CD4-positive, CD25-positive, alpha-beta regulatory T cell (primary cell): ENCODE measurements around the gene METTL6. TPM values are rescaled to one million over a fixed set of nuclear protein-coding genes. Genes with fewer than 3 reads are reported as not detected.
"Not testable (repeated sequence)": the region's sequence is repeated elsewhere in the genome, so short reads cannot be mapped to it uniquely, and the experiment has no call there.

Experiments used
- ATAC-seq, 2 donors: fragments of 150-1000 bp; cut with Tn5 transposase; one replicate each; pipeline ENCODE4 v1.10.0; 2021; ENCODE audit warnings: low read depth in 2 of 2, moderate number of reproducible peaks in 2 of 2, moderate library complexity in 1 of 2
- DNase-seq, 3 donors: peaks; one replicate each; pipeline versions ENCODE4 v3.0.0 to v3.0.0-alpha.2; 2012 to 2022; ENCODE audit warnings: mixed read lengths in 1 of 3
- H3K27ac ChIP-seq: one replicate; pipeline ENCODE4 v1.7.0; 2013; ENCODE audit warnings: mild to moderate bottlenecking, low read length; ENCODE audit not compliant: insufficient read depth, poor library complexity, severe bottlenecking
- H3K27me3 ChIP-seq: one replicate; pipeline ENCODE4 v1.7.0; 2013; ENCODE audit warnings: low read length; ENCODE audit not compliant: control insufficient read depth, insufficient read depth
- H3K36me3 ChIP-seq: one replicate; pipeline ENCODE4 v1.7.0; 2013; ENCODE audit warnings: mild to moderate bottlenecking, low read length, moderate library complexity; ENCODE audit not compliant: control insufficient read depth, insufficient read depth
- H3K4me1 ChIP-seq: 2 replicates; pipeline ENCODE4 v1.7.0; 2013; ENCODE audit warnings: mild to moderate bottlenecking, low read length; ENCODE audit not compliant: insufficient read depth, control insufficient read depth, poor library complexity, severe bottlenecking
- H3K4me3 ChIP-seq: one replicate; pipeline ENCODE4 v1.7.0; 2013; ENCODE audit warnings: low read depth, mild to moderate bottlenecking, low read length, moderate library complexity
- H3K9me3 ChIP-seq, 2 experiments: 1 replicate in 1 of 2; 2 replicates in 1 of 2; pipeline ENCODE4 v1.7.0; 2013; ENCODE audit warnings: low read length in 2 of 2, mild to moderate bottlenecking in 1 of 2, moderate library complexity in 1 of 2; ENCODE audit not compliant: control insufficient read depth in 2 of 2
- H3K27ac Mint-ChIP-seq, 3 donors: one replicate each; pipeline ENCODE4 v1.8.0; 2020 to 2022; ENCODE audit warnings: mild to moderate bottlenecking in 3 of 3, mixed read lengths in 3 of 3, moderate library complexity in 2 of 3
- H3K27me3 Mint-ChIP-seq: one replicate; pipeline ENCODE4 v1.8.0; 2022; ENCODE audit warnings: mild to moderate bottlenecking, mixed read lengths
- H3K36me3 Mint-ChIP-seq: one replicate; pipeline ENCODE4 v1.8.0; 2020; ENCODE audit warnings: mixed read lengths
- H3K4me1 Mint-ChIP-seq, 4 donors: one replicate each; pipeline ENCODE4 v1.8.0; 2020 to 2022; ENCODE audit warnings: mixed read lengths in 4 of 4, mild to moderate bottlenecking in 1 of 4
- H3K4me3 Mint-ChIP-seq, 4 donors: one replicate each; pipeline ENCODE4 v1.8.0; 2020 to 2022; ENCODE audit warnings: mild to moderate bottlenecking in 4 of 4, mixed read lengths in 4 of 4, moderate library complexity in 3 of 4
- H3K9me3 Mint-ChIP-seq, 7 donors: one replicate each; pipeline ENCODE4 v1.8.0; 2020 to 2022; ENCODE audit warnings: mixed read lengths in 7 of 7, mild to moderate bottlenecking in 3 of 7, moderate library complexity in 2 of 7
- polyA plus RNA-seq, 4 donors: library from polyadenylated mRNA; unstranded; fragments of 300-500 nt; fragmentation: Illumina TruSeq; gene quantifications; one replicate each; pipeline ENCODE4 v1.2.3, GENCODE V29; 2021
- total RNA-seq: library from RNA; stranded (reverse); gene quantifications from one replicate; pipeline ENCODE4 v1.2.3, GENCODE V29; 2022

METTL6 gene
- total and polyA plus RNA-seq, 5 donors from 2014 or later: 9.4 to 18.0 (median 16.1) TPM

DNA sequence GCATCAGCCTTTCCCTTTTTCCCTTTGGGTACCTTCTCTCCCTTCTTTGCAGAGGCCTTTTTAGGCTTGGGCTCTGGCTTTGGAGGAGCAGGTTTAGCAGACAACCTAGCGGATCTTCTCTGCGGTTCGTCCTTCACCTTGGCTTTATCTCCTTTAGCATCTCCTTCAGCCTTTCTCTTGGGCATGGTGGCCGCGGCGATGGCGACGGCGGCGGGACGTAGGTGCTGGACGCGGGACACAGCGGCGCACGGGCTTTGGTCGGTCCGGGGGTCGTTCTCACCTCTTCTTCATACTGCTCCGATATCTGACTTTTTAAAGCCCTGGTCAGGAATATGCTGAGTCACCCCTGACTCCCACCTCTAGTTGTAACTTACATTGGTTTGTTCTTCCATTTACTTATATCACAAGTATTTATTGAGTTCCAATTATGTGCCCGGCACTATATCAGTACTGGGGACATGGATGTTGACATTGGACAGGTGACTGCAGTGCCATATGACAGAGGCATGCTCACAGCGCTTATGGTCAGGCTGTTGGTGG is 51.8 kb downstream of the METTL6 start:
- ATAC-seq: no peak
- Histone ChIP-seq H3K27ac (no peak overlapping the region), H3K36me3 (no peaks in the 10 kb centered on the region), H3K27me3 (no peaks in the 10 kb centered on the region), H3K9me3 (no peaks in the 10 kb centered on the region), H3K4me3 (no peak overlapping the region), H3K4me1 (peaks cover 5% of the 10 kb centered on the region)
- no peak for DNase-seq
- peak overlapping the region in 1 of 3 donors; percentile 83 for H3K27ac Mint-ChIP-seq
- no peaks in the 10 kb centered on the region for H3K27me3 Mint-ChIP-seq
- no peaks in the 10 kb centered on the region for H3K36me3 Mint-ChIP-seq
- H3K4me3 Mint-ChIP-seq: no peak overlapping the region
- H3K9me3 Mint-ChIP-seq: no peaks in the 10 kb centered on the region
- H3K4me1 Mint-ChIP-seq: peaks cover 0 to 14% (median 8%) of the 10 kb centered on the region in 4 donors

DNA sequence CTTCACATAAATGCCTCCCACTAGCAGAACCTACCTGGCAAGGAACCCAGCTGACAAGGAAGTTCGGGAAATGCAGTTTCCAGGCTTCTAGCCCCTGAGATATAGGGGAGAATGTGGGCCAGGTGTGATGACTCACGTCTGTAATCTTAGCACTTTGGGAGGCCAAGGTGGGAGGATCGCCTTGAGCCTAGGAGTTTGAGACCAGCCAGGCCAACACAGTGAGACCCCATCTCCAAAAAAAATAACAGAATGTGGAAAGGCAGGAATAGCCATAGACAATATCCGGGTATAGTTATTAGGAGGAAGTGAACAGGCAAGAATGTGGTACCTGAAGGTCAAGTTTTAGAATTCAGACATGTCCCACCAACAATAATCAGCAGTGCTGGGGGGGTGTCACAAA is 54.4 kb downstream of the METTL6 start:
- Mint-ChIP-seq H3K27me3 (no peaks in the 10 kb centered on the region), H3K36me3 (no peaks in the 10 kb centered on the region), H3K4me1 (peaks cover 3 to 11% (median 5%) of the 10 kb centered on the region in 4 donors), H3K9me3 (no peaks in the 10 kb centered on the region), H3K27ac (no peak overlapping the region), H3K4me3 (no peak overlapping the region)
- Histone ChIP-seq H3K36me3 (no peaks in the 10 kb centered on the region), H3K4me3 (no peak overlapping the region), H3K4me1 (peaks cover 5% of the 10 kb centered on the region), H3K9me3 (no peaks in the 10 kb centered on the region), H3K27ac (no peak overlapping the region), H3K27me3 (no peaks in the 10 kb centered on the region)
- DNase-seq (no peak), ATAC-seq (no peak)

DNA sequence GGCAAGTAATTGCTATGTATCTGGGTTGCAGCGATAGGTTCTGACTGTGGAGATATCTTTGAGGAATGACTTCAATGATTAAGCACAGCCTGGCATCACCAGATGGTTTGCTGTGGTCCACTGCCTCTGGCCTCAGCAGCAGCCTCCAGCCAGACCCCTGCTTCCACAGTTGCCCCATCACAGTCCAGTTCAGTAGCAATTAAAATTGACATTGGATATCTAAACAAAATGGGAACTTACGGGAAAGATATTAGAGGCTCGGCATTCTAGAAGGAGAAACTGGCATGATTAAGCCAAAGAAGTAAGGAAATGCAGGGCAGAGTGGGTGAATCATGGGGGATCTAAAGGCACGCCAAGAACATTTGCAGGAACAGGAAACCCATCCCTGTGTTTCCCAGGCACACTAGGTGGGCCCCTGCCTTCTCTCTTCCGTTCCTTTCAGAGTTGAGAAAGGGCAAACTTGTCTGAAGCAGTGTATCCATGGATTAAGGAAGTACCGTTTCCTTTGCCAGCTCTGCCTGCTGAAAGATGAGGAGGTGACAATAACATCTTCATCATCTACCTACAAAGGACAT is 58.7 kb downstream of the METTL6 start:
- ATAC-seq (no peak), DNase-seq (no peak)
- Histone ChIP-seq H3K4me3 (no peak overlapping the region), H3K4me1 (peaks cover 9% of the 10 kb centered on the region), H3K27ac (no peak overlapping the region), H3K9me3 (no peaks in the 10 kb centered on the region), H3K27me3 (no peaks in the 10 kb centered on the region), H3K36me3 (no peaks in the 10 kb centered on the region)
- H3K36me3 Mint-ChIP-seq: no peaks in the 10 kb centered on the region
- H3K4me1 Mint-ChIP-seq: peaks cover 4 to 38% (median 15%) of the 10 kb centered on the region in 4 donors
- H3K27me3 Mint-ChIP-seq: no peaks in the 10 kb centered on the region
- H3K9me3 Mint-ChIP-seq: no peaks in the 10 kb centered on the region
- H3K4me3 Mint-ChIP-seq: no peak overlapping the region
- peak overlapping the region in 1 of 3 donors; percentile 61 for H3K27ac Mint-ChIP-seq

DNA sequence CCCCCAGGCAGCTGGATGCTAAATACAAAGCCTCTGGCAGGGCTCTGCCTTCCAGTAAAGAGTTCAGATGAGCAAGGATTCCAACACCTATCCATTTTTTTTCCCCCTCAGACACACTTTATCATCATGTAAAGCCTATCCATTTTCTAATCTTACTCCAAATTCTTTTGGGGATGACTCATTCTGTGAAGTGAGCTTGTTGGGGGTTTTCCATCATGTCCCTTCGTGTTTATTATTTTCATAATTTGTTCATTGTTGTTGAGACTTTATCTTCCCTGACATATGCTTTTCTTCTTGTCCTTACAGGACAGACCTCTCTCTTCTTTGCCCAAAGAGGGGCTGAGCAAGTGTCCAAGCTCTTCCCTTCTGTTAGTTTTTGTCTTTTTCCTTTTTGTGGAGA is 60.3 kb downstream of the METTL6 start:
- Mint-ChIP-seq H3K4me3 (no peak overlapping the region), H3K4me1 (peaks cover 11 to 40% (median 22%) of the 10 kb centered on the region in 4 donors), H3K27ac (peak overlapping the region in 1 of 3 donors; percentile 40), H3K36me3 (no peaks in the 10 kb centered on the region), H3K9me3 (no peaks in the 10 kb centered on the region), H3K27me3 (no peaks in the 10 kb centered on the region)
- Histone ChIP-seq H3K4me1 (peaks cover 18% of the 10 kb centered on the region), H3K27me3 (no peaks in the 10 kb centered on the region), H3K4me3 (no peak overlapping the region), H3K27ac (no peak overlapping the region), H3K36me3 (no peaks in the 10 kb centered on the region), H3K9me3 (no peaks in the 10 kb centered on the region)
- ATAC-seq (no peak), DNase-seq (no peak)

DNA sequence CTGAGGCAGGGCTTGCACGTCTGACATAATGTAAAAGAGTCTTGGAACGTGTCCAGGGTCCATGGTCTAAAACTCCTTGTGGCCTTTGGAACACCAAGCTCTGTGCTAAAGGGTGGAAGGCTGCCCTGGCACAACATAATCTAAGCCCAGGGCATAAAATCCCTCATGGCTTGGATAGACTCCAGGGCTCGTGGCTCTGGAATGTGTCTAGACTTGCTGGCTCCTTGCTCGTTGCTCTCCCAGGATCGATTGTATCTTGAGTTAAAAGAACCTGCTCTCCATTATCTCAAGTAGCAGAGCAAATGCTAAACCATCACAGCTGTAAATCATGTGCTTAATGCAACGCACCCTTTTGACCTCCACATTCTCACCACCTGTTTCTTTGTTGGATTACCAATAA is 63.3 kb downstream of the METTL6 start:
- not testable (repeated sequence) for H3K9me3 ChIP-seq, H3K4me3 ChIP-seq, H3K27ac ChIP-seq, H3K36me3 Mint-ChIP-seq, ATAC-seq, H3K9me3 Mint-ChIP-seq, H3K27me3 ChIP-seq, H3K36me3 ChIP-seq, H3K4me3 Mint-ChIP-seq, DNase-seq, H3K27me3 Mint-ChIP-seq
- Mint-ChIP-seq H3K4me1 (peaks cover 30 to 59% (median 39%) of the 10 kb centered on the region in 4 donors), H3K27ac (peak overlapping the region in 1 of 3 donors; percentile 25)
- peaks cover 37% of the 10 kb centered on the region for H3K4me1 ChIP-seq

DNA sequence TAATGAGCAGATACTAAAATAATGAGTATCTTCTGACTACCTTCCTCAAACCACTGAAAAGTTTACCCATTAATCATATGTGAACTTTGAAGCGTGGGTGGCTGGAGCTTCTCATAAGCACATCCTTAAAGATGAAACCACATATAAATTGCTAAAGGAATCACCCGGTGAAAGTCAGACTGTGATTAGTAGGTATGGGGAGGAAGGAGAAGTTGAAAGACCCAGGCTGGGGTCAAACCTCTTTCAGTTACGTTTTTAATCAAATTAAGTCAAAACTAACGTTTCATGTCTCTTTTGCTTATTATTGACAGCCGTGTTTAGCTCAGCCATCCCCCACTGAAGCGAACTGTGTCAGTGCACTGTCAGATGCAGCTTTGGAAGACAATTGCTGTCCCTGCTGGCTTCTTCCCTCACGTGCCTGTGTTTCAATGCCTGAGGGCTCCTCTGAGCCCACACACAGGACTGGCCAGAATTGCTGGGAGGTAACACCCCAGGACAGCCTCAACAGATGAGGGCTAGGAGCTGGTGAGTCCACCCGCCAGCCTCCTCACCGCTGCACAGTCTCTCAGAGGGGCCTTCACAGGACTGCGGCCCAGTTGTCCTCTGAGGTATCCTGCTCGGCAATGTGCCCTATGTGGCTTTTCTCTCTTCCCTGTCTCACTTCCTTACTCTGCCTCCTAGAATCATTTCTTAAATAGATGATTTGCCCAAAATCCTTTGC is 65.7 kb downstream of the METTL6 start:
- Mint-ChIP-seq H3K36me3 (peaks cover under 1% of the 10 kb centered on the region), H3K4me3 (peak overlapping the region in 3 of 4 donors; percentile 2 to 69 (median 3)), H3K4me1 (peaks cover 26 to 54% (median 34%) of the 10 kb centered on the region in 4 donors), H3K27ac (peak overlapping the region; percentile 26 to 97 (median 91)), H3K27me3 (no peaks in the 10 kb centered on the region), H3K9me3 (no peaks in the 10 kb centered on the region)
- Histone ChIP-seq H3K4me3 (peak overlapping the region; percentile 58), H3K27ac (peak overlapping the region; percentile 24), H3K36me3 (no peaks in the 10 kb centered on the region), H3K27me3 (no peaks in the 10 kb centered on the region), H3K9me3 (no peaks in the 10 kb centered on the region), H3K4me1 (peaks cover 34% of the 10 kb centered on the region)
- DNase-seq (peak in 2 of 3 donors; percentile 8 to 80), ATAC-seq (peak; percentile 31 to 38)

DNA sequence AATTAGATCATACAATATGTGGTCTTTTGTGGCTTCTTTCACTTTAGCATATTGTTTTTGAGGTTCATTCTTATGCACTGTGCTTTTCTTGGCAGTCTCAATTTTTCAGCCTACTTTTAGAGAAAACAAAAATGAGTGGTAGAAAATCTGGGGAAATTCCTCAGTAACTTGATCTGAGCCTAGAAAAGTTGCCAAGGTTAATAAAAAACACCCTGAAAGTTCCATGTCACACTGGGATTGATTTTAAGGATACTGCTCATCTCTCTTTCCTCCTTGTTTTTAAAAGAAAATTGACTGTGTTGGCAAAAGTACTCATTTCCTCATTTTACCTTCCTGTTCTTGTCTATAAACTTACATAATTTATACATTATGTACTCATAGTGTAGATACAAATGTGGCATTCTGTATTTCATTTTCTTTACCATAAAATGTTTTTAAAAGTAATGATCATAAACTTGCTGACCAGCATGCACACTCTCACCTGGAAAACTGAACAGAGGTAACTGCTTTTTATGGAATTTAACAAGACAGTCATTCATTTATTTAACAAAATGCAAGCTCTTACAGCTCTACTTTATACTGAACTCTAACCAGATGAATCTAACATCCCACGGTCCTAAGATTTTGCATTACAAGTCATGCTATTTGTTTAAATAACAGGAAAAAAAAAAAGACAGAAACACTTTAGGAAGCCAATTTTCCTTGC is 66.4 kb downstream of the METTL6 start:
- no peaks in the 10 kb centered on the region for H3K9me3 Mint-ChIP-seq
- H3K27me3 ChIP-seq: no peaks in the 10 kb centered on the region
- peak overlapping the region; percentile 26 to 91 (median 60) for H3K27ac Mint-ChIP-seq
- no peaks in the 10 kb centered on the region for H3K36me3 ChIP-seq
- peaks cover 41% of the 10 kb centered on the region for H3K4me1 ChIP-seq
- DNase-seq (peak in 1 of 3 donors; percentile 44), ATAC-seq (no peak)
- H3K4me3 Mint-ChIP-seq: peak overlapping the region in 3 of 4 donors; percentile 0 to 16 (median 2)
- peak overlapping the region; percentile 58 for H3K4me3 ChIP-seq
- H3K27ac ChIP-seq: peak overlapping the region; percentile 41
- H3K27me3 Mint-ChIP-seq: no peaks in the 10 kb centered on the region
- H3K9me3 ChIP-seq: no peaks in the 10 kb centered on the region
- peaks cover 5% of the 10 kb centered on the region for H3K36me3 Mint-ChIP-seq
- peaks cover 33 to 61% (median 41%) of the 10 kb centered on the region in 4 donors for H3K4me1 Mint-ChIP-seq
